GM18858 (cell line): ENCODE measurements around the gene TRMT6.

Experiments
- ATAC-seq: cut with Tn5 transposase; IDR thresholded peaks from one replicate; pipeline ENCODE4 v1.9.1; 2021; ENCODE audit not compliant: unreplicated experiment

Gene TRMT6

DNA sequence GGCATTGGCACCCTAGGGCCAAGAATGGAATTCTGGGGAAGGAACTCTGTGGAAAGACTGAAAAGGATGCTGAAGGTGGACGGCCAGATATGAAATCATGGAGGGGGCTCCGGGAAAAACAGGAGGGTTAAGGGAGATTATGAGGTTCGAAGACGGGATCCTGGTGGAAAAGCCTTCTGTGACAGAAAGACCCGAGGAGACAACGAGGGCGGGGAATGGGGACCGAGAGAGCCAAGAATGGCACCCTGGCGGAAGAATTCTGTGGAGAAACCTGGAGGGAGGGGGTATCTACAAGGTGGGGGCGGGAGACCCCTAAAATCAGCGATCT is 426 bp downstream of the TRMT6 start:
- ATAC-seq = no peak

DNA sequence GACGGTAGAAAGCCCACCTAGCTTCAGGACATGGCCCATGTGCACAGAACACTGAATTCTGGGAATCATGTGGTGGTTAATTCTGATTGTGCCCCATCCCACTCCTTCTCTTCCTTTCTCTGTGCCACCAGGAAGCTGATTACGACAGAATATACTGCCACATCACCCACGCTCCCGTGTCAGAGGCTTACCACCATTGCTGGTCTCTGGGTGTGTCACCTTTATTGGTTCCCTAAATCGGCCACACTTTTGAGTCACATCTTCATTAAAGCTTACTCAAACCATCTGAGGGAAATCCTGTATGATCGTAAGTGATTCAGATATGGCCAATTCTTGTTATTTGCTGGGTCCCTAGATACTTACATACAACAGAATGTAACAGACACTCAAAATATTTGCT is 3.1 kb downstream of the TRMT6 start:
- no peak for ATAC-seq

DNA sequence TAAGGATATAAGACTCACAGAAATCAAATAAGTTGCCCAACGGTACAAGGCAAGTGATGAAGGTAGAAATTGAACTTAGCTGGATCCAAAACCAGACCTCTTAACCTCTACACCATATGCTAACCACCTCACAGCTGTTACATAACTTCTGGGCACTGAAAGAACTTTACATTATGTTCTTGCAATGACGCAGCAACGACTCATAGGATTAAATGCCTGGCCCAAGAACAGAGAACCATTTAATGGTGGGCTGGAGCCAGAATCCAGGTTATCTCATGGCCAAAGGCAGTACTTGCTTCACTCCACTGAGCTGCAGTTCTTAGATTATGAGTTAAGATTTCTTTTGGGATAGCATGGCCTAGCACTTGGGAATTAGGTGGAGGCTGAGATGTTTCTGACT is 4.4 kb downstream of the TRMT6 start:
- ATAC-seq = no peak

DNA sequence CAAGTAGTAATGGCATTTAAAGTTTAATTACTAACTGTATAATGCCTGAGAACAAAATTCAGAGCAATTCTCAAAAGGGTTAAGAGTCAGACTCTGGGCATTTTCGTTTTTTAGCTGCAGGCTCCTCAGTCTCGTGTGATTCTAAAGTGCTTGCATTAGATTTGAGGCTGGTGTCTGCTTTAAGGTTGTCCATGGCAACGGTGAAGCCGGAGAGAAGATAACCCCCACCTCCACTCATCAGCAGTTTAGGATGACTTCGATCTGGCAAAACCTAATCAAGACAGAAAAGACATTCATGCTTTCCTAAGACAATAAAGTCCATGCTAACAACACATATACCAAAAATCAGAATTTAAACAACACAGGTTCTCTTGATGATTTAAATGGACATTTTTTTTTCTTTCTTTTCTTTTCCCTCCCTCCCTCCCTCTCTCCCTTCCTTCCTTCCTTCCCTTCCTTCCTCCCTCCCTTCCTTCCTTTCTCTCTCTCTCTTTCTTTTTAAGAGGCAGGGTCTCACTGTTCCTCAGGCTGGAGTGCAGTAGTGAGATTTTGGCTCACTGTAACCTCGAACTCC is 11.8 kb downstream of the TRMT6 start:
- no peak for ATAC-seq

DNA sequence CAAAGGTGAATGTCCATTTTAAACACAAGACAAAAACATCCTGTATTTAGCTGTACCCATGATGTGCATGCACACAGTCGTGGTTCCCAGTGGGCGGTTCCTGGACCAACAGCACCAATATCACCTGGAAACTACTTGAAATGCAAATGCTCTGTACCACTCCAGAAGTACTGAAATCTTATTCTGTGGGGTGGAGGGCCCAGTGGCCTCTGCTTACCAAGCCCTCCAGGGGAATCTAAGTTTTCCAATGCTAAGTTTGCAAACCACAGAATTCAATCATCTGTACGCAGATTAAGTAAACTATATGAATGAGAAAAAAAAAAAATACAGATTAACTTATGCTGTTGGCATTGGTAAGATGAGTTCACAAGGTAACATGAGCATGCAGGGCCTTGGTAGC is 14.1 kb downstream of the TRMT6 start:
- ATAC-seq = no peak

DNA sequence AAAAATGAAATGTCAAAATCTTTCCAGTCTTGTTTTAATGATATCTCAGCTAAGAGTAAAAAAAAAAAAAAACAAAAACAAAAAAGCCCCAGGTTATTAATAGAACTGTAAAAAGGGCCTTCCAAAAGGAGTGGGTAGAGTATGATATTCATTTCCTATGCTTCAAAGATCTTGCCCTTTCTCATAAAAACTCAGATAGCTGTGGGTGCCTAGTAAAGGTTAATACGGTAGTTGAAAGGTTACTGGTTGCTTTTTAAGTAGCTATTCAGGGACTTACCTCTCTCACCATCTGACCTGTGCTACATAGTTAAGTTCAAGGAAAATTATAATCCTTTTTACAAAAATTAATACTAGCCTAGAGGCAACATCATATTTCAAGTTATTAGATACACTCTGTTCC is 14.9 kb downstream of the TRMT6 start:
- no peak for ATAC-seq

DNA sequence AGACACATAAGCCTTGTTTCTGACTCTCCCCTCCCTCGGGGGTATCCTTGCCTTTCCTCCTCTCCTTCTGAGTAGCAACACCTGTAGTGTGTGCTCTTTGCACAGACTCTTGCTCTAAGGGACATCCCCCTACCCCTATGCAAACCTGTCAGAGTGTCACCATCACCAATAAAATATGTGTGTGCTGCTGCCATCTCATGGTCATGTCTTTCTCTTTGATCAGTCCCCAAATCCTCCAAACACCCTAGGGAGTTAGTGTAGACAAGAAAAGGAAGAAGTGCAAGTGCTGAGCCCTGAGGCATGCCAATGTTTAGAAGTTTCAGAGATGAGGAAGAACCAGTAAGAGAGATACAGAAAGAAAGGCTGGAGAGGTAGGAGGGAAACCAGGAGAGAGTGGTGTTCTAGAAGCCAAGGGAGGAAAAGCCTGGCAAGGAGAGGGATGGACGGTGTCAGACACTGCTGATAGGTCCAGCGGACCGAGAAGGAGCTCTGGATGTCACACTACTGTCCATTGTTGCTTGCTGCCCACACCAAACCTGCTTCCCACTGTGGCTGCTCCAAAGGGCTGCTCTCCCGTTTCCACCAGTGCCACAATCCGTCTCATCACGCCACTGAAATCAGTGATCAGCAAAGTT is 16.4 kb downstream of the TRMT6 start:
- peak; percentile 47 for ATAC-seq

DNA sequence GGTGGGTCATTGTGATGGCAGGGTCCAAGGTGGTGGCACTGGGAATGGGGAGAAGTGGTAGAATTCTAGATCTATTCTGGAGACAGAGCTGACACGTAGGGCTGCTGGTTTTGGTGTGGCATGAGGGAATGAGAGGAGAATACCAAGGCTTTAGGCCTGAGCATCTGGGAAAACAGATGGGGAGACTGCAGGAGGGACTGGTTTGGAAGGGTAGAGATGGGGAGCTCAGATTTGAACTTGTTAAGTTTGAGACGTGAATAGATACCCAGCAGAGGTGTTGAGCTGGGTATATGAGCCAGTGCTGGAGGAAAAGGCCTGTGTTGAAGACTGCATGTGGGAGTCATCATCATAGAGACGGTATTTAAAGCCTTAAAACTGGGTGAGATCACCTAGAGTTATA is 17.5 kb downstream of the TRMT6 start:
- no peak for ATAC-seq

DNA sequence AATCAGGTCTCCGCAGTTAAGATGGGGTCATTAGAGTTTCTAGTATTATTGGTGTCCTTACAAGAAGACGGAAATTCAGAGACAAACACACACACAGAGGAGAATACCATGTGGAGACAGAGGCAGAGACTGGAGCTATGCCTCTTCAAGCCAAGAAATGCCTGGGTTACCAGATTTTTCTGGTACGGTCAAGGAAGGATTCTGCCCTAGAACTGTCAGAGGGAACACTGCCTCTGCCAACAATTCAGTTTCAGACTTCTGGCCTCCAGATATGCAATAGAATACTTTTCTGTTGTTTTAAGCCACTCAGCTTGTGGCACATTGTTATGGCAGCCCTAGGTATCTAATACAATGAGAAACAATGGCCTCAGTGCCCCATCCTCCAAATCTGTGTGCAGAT is 18.9 kb downstream of the TRMT6 start:
- ATAC-seq = no peak

DNA sequence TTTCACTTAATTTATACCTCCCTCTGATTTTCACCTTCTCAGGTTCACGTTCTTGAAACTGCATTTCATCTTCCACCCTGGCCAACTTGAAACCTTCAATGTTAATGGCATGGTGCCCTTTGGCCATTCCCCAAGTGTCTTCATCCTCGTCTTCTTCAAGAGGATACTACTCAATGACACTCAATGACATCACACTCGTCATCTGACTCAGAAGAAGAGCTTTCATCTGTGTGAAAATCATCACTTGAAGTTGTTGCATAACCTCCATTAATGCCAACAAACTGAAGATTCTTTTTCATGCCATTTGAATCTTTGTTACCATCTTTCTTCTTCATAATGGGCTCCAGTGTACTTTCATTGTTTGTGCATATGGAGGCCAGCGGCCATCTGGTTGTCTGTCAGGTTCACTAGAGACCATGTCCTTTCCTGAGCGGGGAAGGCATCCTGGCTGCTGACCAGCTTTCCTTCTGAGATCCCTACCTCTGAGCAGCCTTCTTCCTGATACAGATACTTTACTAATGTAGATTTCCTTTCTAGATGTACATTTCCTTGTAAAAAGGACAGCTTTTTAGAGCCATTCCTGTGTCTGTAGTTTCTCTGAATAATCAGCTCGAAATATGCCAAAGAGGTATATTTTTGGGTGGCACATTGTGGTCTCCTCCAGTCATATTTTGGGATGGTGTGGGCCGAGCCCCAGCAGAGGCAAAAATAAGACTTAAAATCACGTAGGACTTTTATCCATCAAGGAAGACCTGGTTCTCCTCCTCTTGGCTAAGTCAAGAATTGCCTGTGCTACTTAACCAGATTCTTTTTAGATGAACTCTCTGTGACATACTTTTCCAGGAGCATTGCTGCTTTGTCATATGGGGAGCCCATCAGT is 21.3 kb downstream of the TRMT6 start:
- no peak for ATAC-seq

DNA sequence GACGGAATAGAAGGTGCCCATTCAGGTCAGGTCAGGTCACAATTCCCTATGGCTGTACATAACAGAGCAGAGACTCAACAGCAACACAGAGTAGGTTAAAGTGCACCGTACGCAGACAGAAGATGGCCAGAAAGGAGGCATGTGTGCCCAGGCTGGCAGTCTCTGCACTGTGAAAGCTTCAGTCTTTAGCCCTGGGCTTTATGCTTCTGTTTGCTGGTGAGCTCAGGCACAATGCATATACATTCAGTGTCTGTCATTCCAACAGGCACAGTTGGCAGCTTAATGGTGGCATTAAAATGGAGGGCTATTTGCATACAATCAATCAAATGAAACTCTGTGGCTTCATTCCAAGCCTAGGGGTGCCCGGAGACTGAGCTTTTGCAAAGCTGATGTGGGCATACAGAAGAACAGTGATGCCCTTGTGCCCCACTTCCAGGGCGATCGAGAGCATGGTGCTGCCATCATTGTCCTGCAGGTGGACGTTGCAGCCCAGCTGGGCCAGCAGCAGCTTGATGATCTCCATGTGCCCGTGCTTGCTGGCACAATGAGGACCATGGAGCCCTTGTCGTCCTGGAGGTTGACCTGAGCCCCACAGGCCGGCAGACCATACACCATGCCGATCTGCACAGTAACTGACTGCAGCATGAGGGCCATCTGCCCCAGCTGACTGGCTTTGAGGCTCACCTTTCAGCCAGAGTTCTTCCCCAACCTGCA is 22.4 kb downstream of the TRMT6 start:
- no peak for ATAC-seq

DNA sequence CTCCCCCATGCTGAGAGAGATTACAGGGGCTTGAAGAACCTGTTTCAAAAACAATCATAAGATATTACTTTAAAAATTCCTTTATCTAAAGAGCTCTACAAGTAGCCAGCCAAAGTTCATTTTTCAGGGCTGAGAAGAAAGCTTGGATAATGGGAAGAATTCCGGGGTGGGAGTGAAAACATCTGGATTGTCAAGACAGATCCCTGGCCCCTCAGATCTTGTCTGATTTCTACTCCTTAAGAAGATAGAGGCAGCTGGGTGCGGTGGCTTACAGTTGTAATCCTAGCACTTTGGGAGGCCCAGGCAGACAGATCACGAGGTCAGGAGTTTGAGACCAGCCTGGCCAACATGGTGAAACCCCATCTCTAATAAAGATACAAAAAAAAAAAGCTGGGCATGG is 24.8 kb downstream of the TRMT6 start:
- ATAC-seq = no peak

DNA sequence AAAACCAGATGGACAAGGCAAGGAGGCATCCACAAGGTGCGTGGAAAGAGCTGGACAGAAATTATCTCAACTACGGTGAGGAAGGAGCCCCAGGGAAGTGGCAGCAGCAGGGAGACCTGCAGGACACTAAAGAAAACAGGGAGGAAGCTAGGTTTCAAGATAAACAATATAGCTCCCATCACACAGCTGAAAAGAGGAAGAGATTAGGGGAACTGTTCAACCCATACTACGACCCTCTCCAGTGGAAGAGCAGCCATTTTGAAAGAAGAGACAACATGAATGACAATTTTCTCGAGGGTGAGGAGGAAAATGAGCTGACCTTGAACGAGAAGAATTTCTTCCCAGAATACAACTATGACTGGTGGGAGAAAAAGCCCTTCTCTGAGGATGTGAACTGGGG is 26.8 kb downstream of the TRMT6 start:
- no peak for ATAC-seq

DNA sequence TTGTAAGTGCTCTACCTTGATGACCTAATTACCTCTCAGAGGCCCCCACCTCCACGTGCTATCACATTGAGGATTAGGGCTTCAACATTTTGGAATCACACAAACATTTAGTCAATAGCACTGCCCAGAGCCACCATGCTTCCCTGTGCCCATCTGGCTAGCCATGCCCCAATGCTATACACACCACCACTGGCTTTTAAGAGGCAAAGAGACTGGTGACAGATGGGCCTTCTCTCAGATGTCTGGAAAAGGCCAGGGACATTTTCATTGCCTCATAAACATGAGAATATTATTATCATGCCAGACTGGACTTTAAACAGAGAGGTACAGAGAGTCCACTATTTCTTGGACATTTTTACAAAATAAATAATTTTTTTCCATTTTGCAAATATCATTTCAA is 29.8 kb downstream of the TRMT6 start:
- no peak for ATAC-seq

DNA sequence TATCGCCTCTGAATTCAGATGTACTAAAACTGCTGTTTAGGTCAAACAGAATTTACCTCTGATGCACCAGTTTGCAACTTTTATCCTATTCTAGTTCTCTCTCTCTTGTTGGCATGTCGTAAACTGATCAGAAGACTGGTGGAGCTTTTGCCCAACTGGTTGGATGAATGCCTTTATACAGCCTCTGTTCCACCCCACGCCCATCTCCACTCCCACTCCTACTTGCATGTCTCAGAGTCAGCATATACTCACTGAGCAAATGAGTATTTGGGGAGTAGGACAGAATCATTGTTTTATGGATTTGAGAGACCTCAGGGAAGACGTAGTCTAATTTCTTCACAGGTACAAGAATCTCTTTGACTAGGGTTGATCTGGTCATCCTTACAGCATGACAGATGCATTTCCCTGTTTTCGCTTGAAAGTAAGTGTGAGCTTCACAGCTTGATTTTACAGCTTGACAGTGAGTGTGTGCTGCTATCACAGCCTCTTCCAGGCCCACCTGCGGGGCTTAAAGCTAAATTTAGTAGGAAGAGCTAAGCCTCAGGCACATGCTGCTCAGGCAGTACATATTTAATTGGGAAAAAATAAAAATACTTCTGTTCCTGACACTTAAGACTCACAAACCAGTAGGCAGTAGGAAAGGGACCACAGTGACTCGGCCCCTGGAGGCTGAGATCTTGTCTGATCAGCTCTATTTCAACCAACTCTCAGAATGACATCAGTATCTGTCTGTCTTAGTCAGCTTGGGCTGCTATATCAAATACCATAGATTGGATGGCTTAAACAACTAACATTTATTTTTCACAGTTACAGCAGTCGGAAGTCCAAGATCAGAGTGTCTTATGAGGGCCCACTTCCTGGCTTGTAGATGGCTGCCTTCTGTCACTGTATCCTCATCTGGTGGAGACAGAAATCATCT is 30.4 kb downstream of the TRMT6 start:
- ATAC-seq = no peak

DNA sequence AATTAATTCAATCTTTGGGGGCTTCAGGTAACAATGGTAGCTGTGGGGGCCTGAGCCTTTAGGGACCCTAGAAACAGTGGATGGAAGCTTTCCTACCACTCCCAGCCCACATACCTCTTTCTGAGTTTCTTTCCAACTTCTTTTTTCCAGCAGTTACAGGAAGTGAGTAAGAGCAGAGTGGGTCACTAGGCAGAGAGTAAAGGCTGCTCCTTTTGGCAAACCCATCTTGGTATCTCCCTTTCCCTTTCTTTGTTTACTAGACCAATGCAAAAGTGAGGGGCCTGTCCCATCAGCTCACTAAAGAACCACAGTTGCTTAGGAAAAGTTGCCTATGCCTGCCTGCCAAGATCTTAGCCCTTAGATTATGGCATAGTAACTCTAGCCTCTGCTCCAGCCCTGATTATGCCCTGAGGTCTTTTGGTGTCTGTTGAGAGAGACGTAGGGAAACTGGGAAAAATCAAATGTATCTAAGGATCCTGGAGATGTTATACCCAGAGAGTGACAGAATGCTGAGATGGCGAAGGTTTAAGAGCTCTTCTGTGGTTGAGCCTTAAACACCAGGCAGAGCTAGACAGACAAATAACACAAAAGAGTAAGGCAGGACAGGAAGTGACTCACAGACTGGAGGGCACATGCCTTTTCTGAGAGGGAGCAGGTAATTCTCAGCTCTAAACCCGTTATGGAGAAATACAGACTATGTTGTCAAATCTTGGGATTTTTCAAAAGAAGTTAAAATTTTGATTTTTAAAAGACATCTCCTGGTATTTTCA is 31.3 kb downstream of the TRMT6 start:
- ATAC-seq = no peak

DNA sequence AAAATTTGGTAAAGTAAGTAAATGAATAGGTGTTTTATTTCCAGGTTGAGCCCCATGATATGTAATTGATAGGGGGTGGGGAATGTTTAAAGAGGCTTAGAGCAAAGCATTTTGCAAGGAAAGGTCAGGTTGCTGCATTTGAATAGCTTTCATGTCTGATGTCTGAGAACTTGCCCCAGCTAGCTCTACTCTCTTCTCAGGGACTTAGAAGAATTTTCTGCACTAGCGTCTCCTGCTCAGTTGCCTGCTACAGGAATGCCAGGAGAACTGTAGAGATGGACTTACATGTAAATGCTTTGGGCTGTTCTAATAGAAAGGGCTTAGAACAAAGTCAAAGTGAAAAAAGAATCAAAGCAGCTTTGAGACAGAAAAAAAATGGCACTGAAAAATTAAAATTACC is 35.5 kb downstream of the TRMT6 start:
- no peak for ATAC-seq

DNA sequence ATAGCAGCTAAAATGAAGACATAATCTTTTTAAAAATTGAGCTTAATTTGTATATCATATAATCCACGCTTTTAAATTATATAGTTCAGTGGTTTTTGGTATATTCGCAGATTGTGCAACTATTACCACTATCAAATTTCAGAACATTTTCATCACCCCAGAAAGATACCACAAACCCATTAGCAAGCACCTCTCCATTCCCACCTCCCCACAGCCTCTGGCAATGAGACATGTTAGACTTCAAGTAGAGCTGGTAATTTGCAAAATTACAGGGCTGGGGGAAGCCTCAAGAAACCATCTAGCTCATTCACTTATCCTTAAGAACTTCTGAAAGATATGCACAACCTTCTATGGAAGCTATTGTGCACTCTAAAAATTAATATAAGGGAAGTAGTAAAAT is 37.2 kb downstream of the TRMT6 start:
- ATAC-seq = no peak

DNA sequence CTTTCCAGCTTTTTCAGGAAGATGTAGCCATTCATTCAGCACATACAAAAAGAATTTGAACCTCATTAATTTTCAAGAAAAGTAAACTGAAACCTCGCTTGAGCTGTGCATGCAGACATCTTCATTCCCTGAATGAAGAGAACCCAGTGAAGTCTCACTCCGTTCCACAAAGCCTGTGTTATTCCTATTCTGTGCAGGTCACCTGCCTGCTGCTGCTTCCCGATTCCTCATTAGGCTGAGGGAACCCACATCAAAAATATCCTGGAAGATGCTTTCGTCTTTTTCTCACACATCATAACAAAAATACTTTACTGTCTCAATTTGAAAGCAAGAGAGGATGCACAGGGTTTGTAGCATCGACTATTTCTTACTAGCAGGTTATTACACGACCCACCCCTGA is 40.1 kb downstream of the TRMT6 start:
- no peak for ATAC-seq

DNA sequence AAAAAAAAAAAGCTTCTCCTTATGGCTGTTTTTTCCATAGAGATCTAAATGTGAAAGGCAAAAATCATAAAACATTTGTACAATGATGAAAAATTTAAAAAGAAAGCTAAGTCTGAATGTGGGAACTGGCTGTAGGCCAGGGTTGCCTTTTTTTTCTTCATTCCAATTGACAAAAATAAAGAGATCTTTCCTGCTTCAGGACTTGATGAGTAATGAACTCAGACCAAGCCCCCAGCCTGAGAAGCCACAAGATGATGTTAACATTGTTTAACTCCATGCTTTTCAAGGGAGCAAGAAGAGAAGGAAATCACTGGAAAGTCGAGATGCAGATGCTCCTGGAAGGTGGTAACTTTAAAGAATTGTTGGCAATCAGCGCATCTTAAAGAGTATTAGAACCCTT is 41.4 kb downstream of the TRMT6 start:
- no peak for ATAC-seq
